DOHH2 (cell line): ENCODE data around the gene ARHGAP27.

Source experiments
- H3F3A ChIP-seq: fragments of 200-600 bp; sonication (generic), shearing (Covaris generic); 2 replicates; pipeline ENCODE4 v1.6.0; 2016; ENCODE audit warnings: antibody characterized with exemption, mild to moderate bottlenecking; ENCODE audit not compliant: control insufficient read depth, insufficient read depth
- H3K27ac ChIP-seq: fragments of 200-600 bp; sonication (generic); 2 replicates; pipeline ENCODE4 v1.5.1; 2014; ENCODE audit warnings: low read depth, mild to moderate bottlenecking, low read length, moderate library complexity
- H3K27me3 ChIP-seq: fragments of 200-600 bp; sonication (generic); 2 replicates; pipeline ENCODE4 v1.6.1; 2014; ENCODE audit warnings: mild to moderate bottlenecking, low read length, mixed read lengths; ENCODE audit not compliant: control insufficient read depth
- H3K36me3 ChIP-seq: fragments of 200-600 bp; sonication (generic); 2 replicates; pipeline ENCODE4 v1.6.1; 2014; ENCODE audit warnings: mild to moderate bottlenecking, low read length, moderate library complexity, mixed read lengths; ENCODE audit not compliant: control insufficient read depth
- H3K4me1 ChIP-seq: fragments of 200-600 bp; sonication (generic); 2 replicates; pipeline ENCODE4 v1.6.1; 2014; ENCODE audit warnings: mild to moderate bottlenecking, low read length, mixed read lengths; ENCODE audit not compliant: control insufficient read depth
- H3K4me2 ChIP-seq: fragments of 200-600 bp; sonication (generic); 2 replicates; pipeline ENCODE4 v1.6.0; 2014; ENCODE audit warnings: mild to moderate bottlenecking, low read length, moderate library complexity
- H3K4me3 ChIP-seq: fragments of 200-600 bp; sonication (generic); 2 replicates; pipeline ENCODE4 v1.5.1; 2014; ENCODE audit warnings: mild to moderate bottlenecking, low read length, mixed read lengths
- H3K79me2 ChIP-seq: fragments of 200-600 bp; sonication (generic); 2 replicates; pipeline ENCODE4 v1.6.1; 2014; ENCODE audit warnings: mild to moderate bottlenecking, low read length, mixed read lengths; ENCODE audit not compliant: control insufficient read depth
- H3K9me2 ChIP-seq: fragments of 200-600 bp; sonication (generic); replicated peaks from 2 replicates; pipeline ENCODE4 v1.6.1; 2014; ENCODE audit warnings: mild to moderate bottlenecking, low read length, mixed read lengths; ENCODE audit not compliant: control insufficient read depth
- H3K9me3 ChIP-seq: fragments of 200-600 bp; sonication (generic); 2 replicates; pipeline ENCODE4 v1.6.1; 2014; ENCODE audit warnings: antibody characterized with exemption, low read length, mixed read lengths; ENCODE audit not compliant: control insufficient read depth, insufficient read depth
- H4K20me1 ChIP-seq: fragments of 200-600 bp; sonication (generic); 2 replicates; pipeline ENCODE4 v1.6.0; 2014; ENCODE audit warnings: low read depth, mild to moderate bottlenecking, antibody characterized with exemption, low read length, moderate library complexity; ENCODE audit not compliant: control insufficient read depth, insufficient read depth
- EZH2phosphoT487 ChIP-seq: fragments of 200-600 bp; sonication (generic); IDR thresholded peaks from 2 replicates; pipeline ENCODE4 v1.6.1; 2017; ENCODE audit warnings: borderline replicate concordance, mild to moderate bottlenecking, antibody characterized with exemption, low read length, moderate library complexity, mixed read lengths
- TF ChIP-seq, protein P1 (sequence below): fragments of 200-600 bp; sonication (generic); IDR thresholded peaks from one replicate; pipeline ENCODE4 v1.5.1; 2014; ENCODE audit warnings: antibody characterized with exemption, mild to moderate bottlenecking, low read depth, low read length; ENCODE audit not compliant: poor library complexity, severe bottlenecking

Gene ARHGAP27

DNA sequence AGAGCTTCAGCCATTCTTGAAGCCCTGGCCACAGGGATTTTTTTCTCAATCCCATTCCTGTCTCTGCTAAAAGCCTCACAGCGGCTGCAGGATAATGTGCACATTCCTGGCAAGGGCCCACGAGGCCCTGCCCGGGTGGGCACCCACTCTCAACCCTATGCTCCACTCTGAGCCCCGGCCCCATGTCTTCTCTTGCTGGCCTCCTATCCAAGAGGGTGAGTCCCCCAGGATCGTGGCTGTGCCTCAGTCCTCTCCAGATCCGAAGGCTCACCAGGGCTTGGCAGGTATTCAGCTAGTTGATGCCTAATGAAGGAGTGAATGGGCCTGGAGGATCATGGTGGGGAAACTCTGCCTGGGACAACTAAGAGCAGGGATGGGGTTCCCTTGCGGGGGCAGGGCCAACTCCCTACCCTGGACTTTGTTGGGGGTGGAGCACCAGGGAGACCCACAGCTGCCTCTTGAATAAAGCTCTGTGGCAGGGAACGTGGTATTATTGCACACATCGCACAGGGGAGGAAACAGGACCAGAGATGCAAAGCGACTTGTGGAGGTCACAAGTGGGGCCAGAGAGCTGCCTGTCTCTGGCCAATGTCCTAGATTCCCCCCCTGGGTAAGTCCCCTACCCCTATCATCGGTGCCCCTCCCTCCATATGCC is 5.4 kb downstream of the ARHGAP27 start:
- Histone ChIP-seq H3K4me2 (peak overlapping the region; percentile 73; the same call in 1 of the 2 replicates), H4K20me1 (no peaks in the 10 kb centered on the region)

DNA sequence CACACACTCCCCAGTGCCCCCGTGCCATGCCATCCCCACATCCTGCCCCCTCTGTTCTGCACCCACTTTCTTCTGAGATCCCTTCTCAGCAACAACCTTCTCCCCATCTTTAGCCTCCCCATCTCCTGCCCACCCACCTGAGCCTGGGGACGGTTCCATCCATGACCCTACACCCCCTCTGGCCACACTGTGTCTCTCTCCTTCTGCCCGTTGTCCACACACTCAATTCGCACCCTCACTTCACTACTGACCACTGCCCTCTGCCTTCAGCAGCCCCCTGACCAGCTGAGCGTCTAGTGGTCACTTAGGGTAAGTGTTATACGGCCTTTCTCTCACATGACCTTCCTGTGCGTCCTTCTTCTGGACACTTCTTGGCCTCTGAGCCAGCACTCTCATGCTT is 6.1 kb downstream of the ARHGAP27 start:
- H3K9me2 ChIP-seq = no peaks in the 10 kb centered on the region
- no peaks in the 10 kb centered on the region for H3K36me3 ChIP-seq
- no peaks in the 10 kb centered on the region for H3K79me2 ChIP-seq
- H3K4me3 ChIP-seq = no peak overlapping the region
- H4K20me1 ChIP-seq = no peaks in the 10 kb centered on the region
- H3K4me1 ChIP-seq = peaks cover 40% of the 10 kb centered on the region
- H3K9me3 ChIP-seq = no peaks in the 10 kb centered on the region
- TF ChIP-seq, protein P1, sequence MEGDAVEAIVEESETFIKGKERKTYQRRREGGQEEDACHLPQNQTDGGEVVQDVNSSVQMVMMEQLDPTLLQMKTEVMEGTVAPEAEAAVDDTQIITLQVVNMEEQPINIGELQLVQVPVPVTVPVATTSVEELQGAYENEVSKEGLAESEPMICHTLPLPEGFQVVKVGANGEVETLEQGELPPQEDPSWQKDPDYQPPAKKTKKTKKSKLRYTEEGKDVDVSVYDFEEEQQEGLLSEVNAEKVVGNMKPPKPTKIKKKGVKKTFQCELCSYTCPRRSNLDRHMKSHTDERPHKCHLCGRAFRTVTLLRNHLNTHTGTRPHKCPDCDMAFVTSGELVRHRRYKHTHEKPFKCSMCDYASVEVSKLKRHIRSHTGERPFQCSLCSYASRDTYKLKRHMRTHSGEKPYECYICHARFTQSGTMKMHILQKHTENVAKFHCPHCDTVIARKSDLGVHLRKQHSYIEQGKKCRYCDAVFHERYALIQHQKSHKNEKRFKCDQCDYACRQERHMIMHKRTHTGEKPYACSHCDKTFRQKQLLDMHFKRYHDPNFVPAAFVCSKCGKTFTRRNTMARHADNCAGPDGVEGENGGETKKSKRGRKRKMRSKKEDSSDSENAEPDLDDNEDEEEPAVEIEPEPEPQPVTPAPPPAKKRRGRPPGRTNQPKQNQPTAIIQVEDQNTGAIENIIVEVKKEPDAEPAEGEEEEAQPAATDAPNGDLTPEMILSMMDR = no peak
- no peak for TF ChIP-seq EZH2phosphoT487
- H3K4me2 ChIP-seq = no peak overlapping the region
- peaks cover 15% of the 10 kb centered on the region for H3K27me3 ChIP-seq
- peaks cover 7% of the 10 kb centered on the region for H3F3A ChIP-seq
- no peak overlapping the region for H3K27ac ChIP-seq

More for the DNA sequence above, 5.4 kb downstream of the ARHGAP27 start:
- Histone ChIP-seq H3K79me2 (no peaks in the 10 kb centered on the region), H3K27ac (no peak overlapping the region), H3K4me1 (peaks cover 46% of the 10 kb centered on the region), H3K27me3 (peaks cover 19% of the 10 kb centered on the region), H3K9me2 (no peaks in the 10 kb centered on the region), H3K4me3 (no peak overlapping the region), H3K36me3 (no peaks in the 10 kb centered on the region), H3F3A (peaks cover 7% of the 10 kb centered on the region), H3K9me3 (no peaks in the 10 kb centered on the region)
- TF ChIP-seq, protein P1 = no peak
- no peak for TF ChIP-seq EZH2phosphoT487

DNA sequence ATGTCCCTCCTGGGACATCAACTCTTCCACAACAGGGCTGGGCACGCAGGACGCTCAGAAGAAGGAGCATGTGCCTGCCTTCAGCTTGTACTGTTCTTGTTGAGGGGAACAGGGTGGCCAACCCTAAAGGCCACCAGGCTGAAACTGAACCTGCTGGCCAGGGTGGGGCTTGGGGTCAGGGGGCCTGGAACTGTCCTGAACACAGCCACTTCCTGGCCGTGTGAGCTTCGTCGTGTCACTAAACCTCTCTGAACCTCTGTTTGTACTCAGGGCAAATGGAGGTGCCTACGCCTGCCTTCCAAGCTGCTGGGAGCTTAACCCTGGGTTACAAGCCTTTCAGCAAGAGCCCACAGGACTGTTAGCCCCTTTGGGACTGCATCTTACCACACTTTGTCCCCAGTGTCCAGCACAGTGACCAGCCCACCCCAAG is 6.7 kb downstream of the ARHGAP27 start:
- H3K4me1 ChIP-seq = peaks cover 34% of the 10 kb centered on the region

More for the DNA sequence above, 6.7 kb downstream of the ARHGAP27 start:
- H3K79me2 ChIP-seq = no peaks in the 10 kb centered on the region
- H4K20me1 ChIP-seq = no peaks in the 10 kb centered on the region
- H3K27ac ChIP-seq = no peak overlapping the region
- H3K4me2 ChIP-seq = no peak overlapping the region
- H3K36me3 ChIP-seq = no peaks in the 10 kb centered on the region
- no peak overlapping the region for H3K4me3 ChIP-seq
- H3K27me3 ChIP-seq = peaks cover 11% of the 10 kb centered on the region
- H3F3A ChIP-seq = peaks cover 7% of the 10 kb centered on the region
- no peaks in the 10 kb centered on the region for H3K9me3 ChIP-seq
- TF ChIP-seq, protein P1 = no peak
- no peak for TF ChIP-seq EZH2phosphoT487
- no peaks in the 10 kb centered on the region for H3K9me2 ChIP-seq
